ENCODE data around the gene CIB1. TPM values are rescaled to one million over a fixed set of nuclear protein-coding genes. Genes with fewer than 3 reads are reported as not detected.
A peak's percentile ranks its signal among the peaks of the same experiment; 100 is the strongest.

CIB1 gene
- total RNA-seq, 1 donor from 2014 or later = 50.9 TPM

DNA sequence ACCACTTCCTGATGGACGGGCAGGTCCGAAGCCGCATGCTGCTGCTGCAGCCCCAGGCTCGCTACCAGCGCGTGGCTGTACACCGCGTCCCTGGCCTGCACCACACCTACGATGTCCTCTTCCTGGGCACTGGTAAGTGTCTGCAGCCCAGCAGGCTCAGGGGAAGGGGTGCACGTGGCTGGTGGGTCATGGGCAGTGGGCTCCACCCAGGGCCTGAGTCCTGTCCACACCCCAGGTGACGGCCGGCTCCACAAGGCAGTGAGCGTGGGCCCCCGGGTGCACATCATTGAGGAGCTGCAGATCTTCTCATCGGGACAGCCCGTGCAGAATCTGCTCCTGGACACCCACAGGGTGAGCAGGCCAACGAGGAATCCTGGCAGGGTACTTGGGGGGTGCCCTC, 8.7 kb downstream of the CIB1 start:
- intact Hi-C loops (cut with DNase I) = loop anchor here (10.0 kb wide), 1 partner anchor 460 kb away; no protein-coding TSS in a partner anchor
- no peak for DNase-seq (ENCODE audit: low spot score in 2 of 2)
- no peak overlapping the region for H3K4me3 ChIP-seq
- peaks cover 50 to 57% of the 10 kb centered on the region in 2 donors for H3K36me3 ChIP-seq
- H3K27ac ChIP-seq = no peak overlapping the region
- H3K27me3 ChIP-seq = no peaks in the 10 kb centered on the region
- H3K9me3 ChIP-seq = no peaks in the 10 kb centered on the region
- H3K4me1 ChIP-seq = peaks cover 4 to 5% of the 10 kb centered on the region in 2 donors
- no peak for TF ChIP-seq CTCF (IDR thresholded peaks at IDR 0.05)

- H3K27me3 ChIP-seq = no peaks in the 10 kb centered on the region
- no peaks in the 10 kb centered on the region for H3K9me3 ChIP-seq
- peaks cover 39 to 42% of the 10 kb centered on the region in 2 donors for H3K36me3 ChIP-seq
- H3K27ac ChIP-seq = no peak overlapping the region
- TF ChIP-seq CTCF (IDR thresholded peaks at IDR 0.05) = no peak
- intact Hi-C loops (cut with DNase I) = loop anchor here (10.0 kb wide), 1 partner anchor 459 kb away; no protein-coding TSS in a partner anchor
- DNase-seq (ENCODE audit: low spot score in 2 of 2) = no peak
- H3K4me1 ChIP-seq = peaks cover 4 to 5% of the 10 kb centered on the region in 2 donors
- H3K4me3 ChIP-seq = no peak overlapping the region
These were observed 10.1 kb downstream of the CIB1 start for GRCh38 chr15:90223441-90224165.

GRCh38 chr15:90222547-90222946, 11.2 kb downstream of the CIB1 start:
- no peaks in the 10 kb centered on the region for H3K9me3 ChIP-seq
- H3K36me3 ChIP-seq = peaks cover 28 to 32% of the 10 kb centered on the region in 2 donors
- no peak overlapping the region for H3K27ac ChIP-seq
- TF ChIP-seq CTCF (IDR thresholded peaks at IDR 0.05) = no peak
- DNase-seq (ENCODE audit: low spot score in 2 of 2) = no peak
- H3K4me1 ChIP-seq = peaks cover 4 to 5% of the 10 kb centered on the region in 2 donors
- no peaks in the 10 kb centered on the region for H3K27me3 ChIP-seq
- H3K4me3 ChIP-seq = no peak overlapping the region
- intact Hi-C loops (cut with DNase I) = loop anchor here (10.0 kb wide), 1 partner anchor 458 kb away; no protein-coding TSS in a partner anchor

DNA sequence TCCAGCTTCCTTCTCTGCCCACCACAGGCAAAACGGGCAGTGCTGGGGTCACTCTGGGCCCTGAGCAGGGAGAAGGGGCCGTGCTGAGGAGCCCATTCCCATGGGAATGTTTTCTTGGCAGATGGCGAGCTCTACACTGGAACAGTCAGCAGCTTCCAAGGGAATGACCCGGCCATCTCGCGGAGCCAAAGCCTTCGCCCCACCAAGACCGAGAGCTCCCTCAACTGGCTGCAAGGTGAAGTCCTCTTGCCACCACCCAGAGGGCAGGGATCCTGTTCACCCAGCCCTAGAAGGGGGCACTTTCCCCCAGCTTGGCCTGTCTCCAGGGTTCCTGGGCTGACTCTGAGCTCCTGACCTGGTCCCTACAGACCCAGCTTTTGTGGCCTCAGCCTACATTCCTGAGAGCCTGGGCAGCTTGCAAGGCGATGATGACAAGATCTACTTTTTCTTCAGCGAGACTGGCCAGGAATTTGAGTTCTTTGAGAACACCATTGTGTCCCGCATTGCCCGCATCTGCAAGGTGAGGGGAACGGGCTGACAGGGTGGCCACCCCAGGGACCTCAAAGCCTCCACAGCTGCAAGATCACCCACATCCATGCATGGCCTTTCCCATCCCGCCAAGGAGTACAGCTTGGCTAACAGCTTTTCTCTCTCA, 12.4 kb downstream of the CIB1 start:
- Histone ChIP-seq H3K9me3 (no peaks in the 10 kb centered on the region), H3K27me3 (no peaks in the 10 kb centered on the region), H3K4me1 (peaks cover 4 to 5% of the 10 kb centered on the region in 2 donors), H3K36me3 (peaks cover 24 to 29% of the 10 kb centered on the region in 2 donors), H3K4me3 (no peak overlapping the region), H3K27ac (peak overlapping the region in 1 of 2 donors; percentile 35)
- intact Hi-C loops (cut with DNase I) = loop anchor here (10.0 kb wide), 1 partner anchor 457 kb away; no protein-coding TSS in a partner anchor
- peak; percentile 42 to 88 for DNase-seq (ENCODE audit: low spot score in 2 of 2)
- TF ChIP-seq CTCF (IDR thresholded peaks at IDR 0.05) = peak; percentile 74 to 92 (median 80)

GRCh38 chr15:90219421-90220141, 14.2 kb downstream of the CIB1 start:
- intact Hi-C loops (cut with DNase I) = loop anchor here (10.0 kb wide), 1 partner anchor 455 kb away; no protein-coding TSS in a partner anchor
- no peaks in the 10 kb centered on the region for H3K9me3 ChIP-seq
- peaks cover 4 to 5% of the 10 kb centered on the region in 2 donors for H3K4me1 ChIP-seq
- H3K36me3 ChIP-seq = peaks cover 13% of the 10 kb centered on the region in 2 donors
- H3K27me3 ChIP-seq = no peaks in the 10 kb centered on the region
- H3K27ac ChIP-seq = no peak overlapping the region
- H3K4me3 ChIP-seq = no peak overlapping the region
- DNase-seq (ENCODE audit: low spot score in 2 of 2) = no peak
- peak; percentile 48 to 58 (median 57) for TF ChIP-seq CTCF (IDR thresholded peaks at IDR 0.05)
